HepG2 (cell line): Measurements from ENCODE around the gene PRSS12. TPM values are rescaled to one million over a fixed set of nuclear protein-coding genes. Genes with fewer than 3 reads are reported as not detected.
A peak's percentile ranks its signal among the peaks of the same experiment; 100 is the strongest.

ENCODE experiments used
- KAT2B ChIP-seq: fragments of 150-350 bp; IDR thresholded peaks from 2 replicates; pipeline ENCODE4 v1.6.1; 2014; ENCODE audit warnings: low read depth, low read length, borderline replicate concordance
- KLF16 ChIP-seq, 2 experiments: sonication (generic) in 1 of 2; formaldehyde crosslinking in 1 of 2; IDR thresholded peaks; 2 replicates each; pipeline versions ENCODE4 v1.6.1 to v1.8.0; 2016 to 2023; ENCODE audit warnings: missing genetic modification reagents in 2 of 2, missing compliant biosample characterization in 1 of 2
- MTF1 ChIP-seq: sonication (generic); formaldehyde crosslinking; IDR thresholded peaks from 2 replicates; pipeline ENCODE4 v1.5.0; 2020; ENCODE audit warnings: missing genetic modification reagents
- SOX13 ChIP-seq, 3 experiments: fragments of 450-650 bp in 1 of 3; sonication (generic) in 1 of 3; formaldehyde crosslinking in 1 of 3; IDR thresholded peaks in 2 of 3; conservative IDR thresholded peaks in 1 of 3; 2 replicates each; pipeline versions ENCODE4 v1.5.0 to v1.6.1; 2016 to 2020; ENCODE audit warnings: antibody characterized with exemption in 1 of 3, mild to moderate bottlenecking in 1 of 3, missing compliant biosample characterization in 1 of 3, missing genetic modification reagents in 1 of 3, moderate library complexity in 1 of 3
- TOPORS ChIP-seq: sonication (generic); formaldehyde crosslinking; IDR thresholded peaks from 2 replicates; pipeline ENCODE4 v1.8.0; 2023; ENCODE audit warnings: mild to moderate bottlenecking, missing genetic modification reagents
- ZFP41 ChIP-seq: sonication (generic); formaldehyde crosslinking; IDR thresholded peaks from 2 replicates; pipeline ENCODE4 v1.4.0; 2020; ENCODE audit warnings: mild to moderate bottlenecking, missing genetic modification reagents, borderline replicate concordance
- ZNF143 ChIP-seq: sonication (generic); formaldehyde crosslinking; IDR thresholded peaks from 2 replicates; pipeline ENCODE4 v1.4.0; 2020; ENCODE audit warnings: missing genetic modification reagents
- ZNF282 ChIP-seq: fragments of 450-650 bp; IDR thresholded peaks from 2 replicates; pipeline ENCODE4 v1.6.1; 2018; ENCODE audit not compliant: partially characterized antibody
- ZSCAN25 ChIP-seq: sonication (generic); formaldehyde crosslinking; IDR thresholded peaks from 2 replicates; pipeline ENCODE4 v1.8.0; 2022; ENCODE audit warnings: mild to moderate bottlenecking, missing genetic modification reagents
- polyA plus RNA-seq, 8 experiments: library from polyadenylated mRNA; depleted of rRNA in 3 of 8; stranded (reverse) in 7 of 8; unstranded in 1 of 8; fragments of >200 nt; fragmentation: Illumina TruSeq in 4 of 8; extraction: Trizol in 4 of 8; gene quantifications; 2 replicates each; pipeline versions ENCODE4 v1.2.1 to v1.2.3, GENCODE V29; 2011 to 2016; ENCODE audit warnings: low read depth in 4 of 8, missing spikeins in 1 of 8, mixed read lengths in 1 of 8; ENCODE audit not compliant: insufficient read depth in 1 of 8
- total RNA-seq, 5 experiments: library from RNA; depleted of rRNA; stranded (reverse); fragments of >200 nt; fragmentation: Illumina TruSeq; extraction: Trizol; gene quantifications; 2 replicates each; pipeline ENCODE4 v1.2.3, GENCODE V29; 2016; ENCODE audit warnings: low read depth in 1 of 5
- TF ChIP-seq, protein P1 (sequence below): sonication (generic); formaldehyde crosslinking; IDR thresholded peaks from 2 replicates; pipeline ENCODE4 v1.5.1; 2020; ENCODE audit warnings: missing genetic modification reagents, mild to moderate bottlenecking, borderline replicate concordance
- TF ChIP-seq, protein P2 (sequence below): sonication (generic); formaldehyde crosslinking; IDR thresholded peaks from 2 replicates; pipeline ENCODE4 v1.4.0; 2020; ENCODE audit warnings: missing genetic modification reagents
- TF ChIP-seq, protein P3 (sequence below): sonication (generic); formaldehyde crosslinking; IDR thresholded peaks from 2 replicates; pipeline ENCODE4 v1.5.1; 2020; ENCODE audit warnings: mild to moderate bottlenecking, missing genetic modification reagents, moderate library complexity
- TF ChIP-seq, protein P4 (sequence below): sonication (generic); formaldehyde crosslinking; IDR thresholded peaks from 2 replicates; pipeline ENCODE4 v1.8.0; 2022; ENCODE audit warnings: missing genetic modification reagents, mild to moderate bottlenecking, inconsistent platforms, borderline replicate concordance
- TF ChIP-seq, protein P5 (sequence below): sonication (generic); formaldehyde crosslinking; conservative IDR thresholded peaks from 2 replicates; pipeline ENCODE4 v1.4.0; 2020; ENCODE audit warnings: missing genetic modification reagents
- TF ChIP-seq, protein P6 (sequence below): sonication (generic); formaldehyde crosslinking; IDR thresholded peaks from 2 replicates; pipeline ENCODE4 v1.8.1; 2023; ENCODE audit warnings: mild to moderate bottlenecking, inconsistent platforms, moderate library complexity, missing genetic modification reagents, borderline replicate concordance

Gene PRSS12
- total and polyA plus RNA-seq, 2 of the 13 experiments (the other 11 are each of a cell fraction or from before 2014, with no cell fraction given): 0.02 TPM; not detected in 1

DNA sequence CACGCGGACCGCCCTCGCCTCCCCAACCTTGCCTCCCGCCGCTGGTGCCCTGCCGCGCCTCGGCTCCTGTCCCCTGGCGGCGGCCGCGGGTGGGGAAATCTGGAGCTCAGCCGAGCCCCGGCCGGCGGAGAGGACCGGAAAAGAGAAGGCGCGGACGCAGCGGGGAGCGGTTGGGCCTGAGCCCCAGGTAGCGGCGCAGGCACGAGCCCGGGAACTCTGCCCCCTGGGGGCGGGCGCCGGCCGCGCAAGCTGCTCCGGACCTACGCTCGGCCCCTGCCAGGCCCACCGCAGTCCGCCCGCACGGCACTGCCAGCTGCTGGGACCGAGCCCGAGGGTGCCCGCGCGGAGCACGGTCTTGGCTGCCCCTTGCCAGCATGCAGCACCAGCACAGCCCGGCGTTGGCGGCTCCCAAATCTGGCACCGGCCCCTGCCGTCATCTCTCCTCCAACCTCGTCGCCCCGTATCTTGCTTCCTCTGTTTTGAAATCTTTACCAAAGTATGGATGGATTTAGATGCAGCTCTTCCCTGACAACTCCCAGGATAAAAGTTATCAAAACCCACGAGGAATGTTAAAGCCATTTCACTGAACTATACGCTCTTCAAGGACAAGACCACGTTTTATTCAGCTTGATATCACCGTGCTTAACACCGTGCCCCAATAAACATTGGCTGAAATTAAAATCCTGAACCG, at the start of gene PRSS12 (continued):
- TF ChIP-seq TOPORS: no peak
- TF ChIP-seq, protein P1, sequence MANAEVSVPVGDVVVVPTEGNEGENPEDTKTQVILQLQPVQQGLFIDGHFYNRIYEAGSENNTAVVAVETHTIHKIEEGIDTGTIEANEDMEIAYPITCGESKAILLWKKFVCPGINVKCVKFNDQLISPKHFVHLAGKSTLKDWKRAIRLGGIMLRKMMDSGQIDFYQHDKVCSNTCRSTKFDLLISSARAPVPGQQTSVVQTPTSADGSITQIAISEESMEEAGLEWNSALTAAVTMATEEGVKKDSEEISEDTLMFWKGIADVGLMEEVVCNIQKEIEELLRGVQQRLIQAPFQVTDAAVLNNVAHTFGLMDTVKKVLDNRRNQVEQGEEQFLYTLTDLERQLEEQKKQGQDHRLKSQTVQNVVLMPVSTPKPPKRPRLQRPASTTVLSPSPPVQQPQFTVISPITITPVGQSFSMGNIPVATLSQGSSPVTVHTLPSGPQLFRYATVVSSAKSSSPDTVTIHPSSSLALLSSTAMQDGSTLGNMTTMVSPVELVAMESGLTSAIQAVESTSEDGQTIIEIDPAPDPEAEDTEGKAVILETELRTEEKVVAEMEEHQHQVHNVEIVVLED (CRISPR knock-in tag): no peak
- no peak for TF ChIP-seq SOX13 (IDR thresholded peaks at IDR 0.05)
- TF ChIP-seq SOX13 (CRISPR knock-in tag; conservative IDR thresholded peaks at IDR 0.05 in 1 of 2, IDR thresholded peaks at IDR 0.05 in 1 of 2): no peak
- no peak for TF ChIP-seq ZNF143 (CRISPR knock-in tag)
- TF ChIP-seq ZSCAN25 (CRISPR knock-in tag): no peak
- TF ChIP-seq ZFP41 (CRISPR knock-in tag): no peak
- TF ChIP-seq, protein P2, sequence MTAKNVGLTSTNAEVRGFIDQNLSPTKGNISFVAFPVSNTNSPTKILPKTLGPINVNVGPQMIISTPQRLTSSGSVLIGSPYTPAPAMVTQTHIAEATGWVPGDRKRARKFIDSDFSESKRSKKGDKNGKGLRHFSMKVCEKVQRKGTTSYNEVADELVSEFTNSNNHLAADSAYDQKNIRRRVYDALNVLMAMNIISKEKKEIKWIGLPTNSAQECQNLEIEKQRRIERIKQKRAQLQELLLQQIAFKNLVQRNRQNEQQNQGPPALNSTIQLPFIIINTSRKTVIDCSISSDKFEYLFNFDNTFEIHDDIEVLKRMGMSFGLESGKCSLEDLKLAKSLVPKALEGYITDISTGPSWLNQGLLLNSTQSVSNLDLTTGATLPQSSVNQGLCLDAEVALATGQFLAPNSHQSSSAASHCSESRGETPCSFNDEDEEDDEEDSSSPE: peak; percentile 36; the same call in 1 of the 2 replicates
- TF ChIP-seq KAT2B: no peak
- TF ChIP-seq ZNF282: no peak
- TF ChIP-seq, protein P3, sequence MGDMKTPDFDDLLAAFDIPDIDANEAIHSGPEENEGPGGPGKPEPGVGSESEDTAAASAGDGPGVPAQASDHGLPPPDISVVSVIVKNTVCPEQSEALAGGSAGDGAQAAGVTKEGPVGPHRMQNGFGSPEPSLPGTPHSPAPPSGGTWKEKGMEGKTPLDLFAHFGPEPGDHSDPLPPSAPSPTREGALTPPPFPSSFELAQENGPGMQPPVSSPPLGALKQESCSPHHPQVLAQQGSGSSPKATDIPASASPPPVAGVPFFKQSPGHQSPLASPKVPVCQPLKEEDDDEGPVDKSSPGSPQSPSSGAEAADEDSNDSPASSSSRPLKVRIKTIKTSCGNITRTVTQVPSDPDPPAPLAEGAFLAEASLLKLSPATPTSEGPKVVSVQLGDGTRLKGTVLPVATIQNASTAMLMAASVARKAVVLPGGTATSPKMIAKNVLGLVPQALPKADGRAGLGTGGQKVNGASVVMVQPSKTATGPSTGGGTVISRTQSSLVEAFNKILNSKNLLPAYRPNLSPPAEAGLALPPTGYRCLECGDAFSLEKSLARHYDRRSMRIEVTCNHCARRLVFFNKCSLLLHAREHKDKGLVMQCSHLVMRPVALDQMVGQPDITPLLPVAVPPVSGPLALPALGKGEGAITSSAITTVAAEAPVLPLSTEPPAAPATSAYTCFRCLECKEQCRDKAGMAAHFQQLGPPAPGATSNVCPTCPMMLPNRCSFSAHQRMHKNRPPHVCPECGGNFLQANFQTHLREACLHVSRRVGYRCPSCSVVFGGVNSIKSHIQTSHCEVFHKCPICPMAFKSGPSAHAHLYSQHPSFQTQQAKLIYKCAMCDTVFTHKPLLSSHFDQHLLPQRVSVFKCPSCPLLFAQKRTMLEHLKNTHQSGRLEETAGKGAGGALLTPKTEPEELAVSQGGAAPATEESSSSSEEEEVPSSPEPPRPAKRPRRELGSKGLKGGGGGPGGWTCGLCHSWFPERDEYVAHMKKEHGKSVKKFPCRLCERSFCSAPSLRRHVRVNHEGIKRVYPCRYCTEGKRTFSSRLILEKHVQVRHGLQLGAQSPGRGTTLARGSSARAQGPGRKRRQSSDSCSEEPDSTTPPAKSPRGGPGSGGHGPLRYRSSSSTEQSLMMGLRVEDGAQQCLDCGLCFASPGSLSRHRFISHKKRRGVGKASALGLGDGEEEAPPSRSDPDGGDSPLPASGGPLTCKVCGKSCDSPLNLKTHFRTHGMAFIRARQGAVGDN (CRISPR knock-in tag): peak; percentile 62
- no peak for TF ChIP-seq KLF16 (CRISPR knock-in tag; IDR thresholded peaks at IDR 0.05)
- no peak for TF ChIP-seq MTF1
- TF ChIP-seq, protein P4, sequence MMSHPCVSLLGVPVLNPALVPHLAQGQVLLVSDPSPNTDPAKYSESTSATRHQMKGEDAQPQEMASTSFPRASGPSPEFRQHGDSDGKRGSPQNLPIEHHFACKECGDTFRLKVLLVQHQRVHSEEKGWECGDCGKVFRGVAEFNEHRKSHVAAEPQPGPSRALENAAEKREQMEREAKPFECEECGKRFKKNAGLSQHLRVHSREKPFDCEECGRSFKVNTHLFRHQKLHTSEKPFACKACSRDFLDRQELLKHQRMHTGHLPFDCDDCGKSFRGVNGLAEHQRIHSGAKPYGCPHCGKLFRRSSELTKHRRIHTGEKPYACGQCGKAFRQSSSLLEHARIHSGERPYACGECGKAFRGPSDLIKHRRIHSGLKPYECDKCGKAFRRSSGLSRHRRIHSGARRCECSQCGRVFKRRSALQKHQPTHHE (CRISPR knock-in tag): no peak
- TF ChIP-seq, protein P5, sequence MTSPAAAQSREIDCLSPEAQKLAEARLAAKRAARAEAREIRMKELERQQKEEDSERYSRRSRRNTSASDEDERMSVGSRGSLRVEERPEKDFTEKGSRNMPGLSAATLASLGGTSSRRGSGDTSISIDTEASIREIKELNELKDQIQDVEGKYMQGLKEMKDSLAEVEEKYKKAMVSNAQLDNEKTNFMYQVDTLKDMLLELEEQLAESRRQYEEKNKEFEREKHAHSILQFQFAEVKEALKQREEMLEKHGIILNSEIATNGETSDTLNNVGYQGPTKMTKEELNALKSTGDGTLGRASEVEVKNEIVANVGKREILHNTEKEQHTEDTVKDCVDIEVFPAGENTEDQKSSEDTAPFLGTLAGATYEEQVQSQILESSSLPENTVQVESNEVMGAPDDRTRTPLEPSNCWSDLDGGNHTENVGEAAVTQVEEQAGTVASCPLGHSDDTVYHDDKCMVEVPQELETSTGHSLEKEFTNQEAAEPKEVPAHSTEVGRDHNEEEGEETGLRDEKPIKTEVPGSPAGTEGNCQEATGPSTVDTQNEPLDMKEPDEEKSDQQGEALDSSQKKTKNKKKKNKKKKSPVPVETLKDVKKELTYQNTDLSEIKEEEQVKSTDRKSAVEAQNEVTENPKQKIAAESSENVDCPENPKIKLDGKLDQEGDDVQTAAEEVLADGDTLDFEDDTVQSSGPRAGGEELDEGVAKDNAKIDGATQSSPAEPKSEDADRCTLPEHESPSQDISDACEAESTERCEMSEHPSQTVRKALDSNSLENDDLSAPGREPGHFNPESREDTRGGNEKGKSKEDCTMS (CRISPR knock-in tag): no peak
- TF ChIP-seq, protein P6, sequence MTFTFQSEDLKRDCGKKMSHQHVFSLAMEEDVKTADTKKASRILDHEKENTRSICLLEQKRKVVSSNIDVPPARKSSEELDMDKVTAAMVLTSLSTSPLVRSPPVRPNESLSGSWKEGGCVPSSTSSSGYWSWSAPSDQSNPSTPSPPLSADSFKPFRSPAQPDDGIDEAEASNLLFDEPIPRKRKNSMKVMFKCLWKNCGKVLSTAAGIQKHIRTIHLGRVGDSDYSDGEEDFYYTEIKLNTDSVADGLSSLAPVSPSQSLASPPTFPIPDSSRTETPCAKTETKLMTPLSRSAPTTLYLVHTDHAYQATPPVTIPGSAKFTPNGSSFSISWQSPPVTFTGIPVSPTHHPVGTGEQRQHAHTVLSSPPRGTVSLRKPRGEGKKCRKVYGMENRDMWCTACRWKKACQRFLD (CRISPR knock-in tag): no peak
